Left ventricle myocardium inferior (tissue), 1 donor: ENCODE measurements around the gene DLL4. TPM values are rescaled to one million over a fixed set of nuclear protein-coding genes. Genes with fewer than 3 reads are reported as not detected.

Experiments used
- DNase-seq: peaks from one replicate; pipeline ENCODE4 v3.0.0-alpha.2; 2020
- H3K27ac ChIP-seq: fragments of 200-600 bp; replicated peaks from 2 replicates; pipeline ENCODE4 v1.8.0; 2021
- H3K27me3 ChIP-seq: fragments of 200-600 bp; 2 replicates; pipeline ENCODE4 v1.8.0; 2021; ENCODE audit warnings: low read depth
- H3K36me3 ChIP-seq: fragments of 200-600 bp; 2 replicates; pipeline ENCODE4 v1.8.0; 2021
- H3K4me1 ChIP-seq: fragments of 200-600 bp; 2 replicates; pipeline ENCODE4 v1.8.0; 2021
- H3K4me3 ChIP-seq: fragments of 200-600 bp; 2 replicates; pipeline ENCODE4 v1.8.0; 2021; ENCODE audit warnings: mild to moderate bottlenecking, moderate library complexity
- H3K9me3 ChIP-seq: fragments of 200-600 bp; replicated peaks from 2 replicates; pipeline ENCODE4 v1.8.0; 2021
- CTCF ChIP-seq: fragments of 200-600 bp; IDR thresholded peaks from 2 replicates; pipeline ENCODE4 v1.8.0; 2021; ENCODE audit warnings: antibody characterized with exemption, mild to moderate bottlenecking, borderline replicate concordance
- intact Hi-C: fragments of 100-400 bp; cut with micrococcal nuclease; formaldehyde crosslinking; loops from one replicate; pipeline ENCODE4 v1.11.0; 2022
- total RNA-seq: library from RNA; stranded (reverse); fragmentation: NEBNext Ultra II Directional; extraction: Animal tissue kit (Norgen Biotek cat#: 25700); gene quantifications from one replicate; pipeline ENCODE4 v1.2.1, GENCODE V29; 2021
- donor health status: DM: no; HTN: yes; CAD: no; lungs with severe emphysema.

DLL4 gene
- total RNA-seq, 1 donor from 2014 or later = 11.1 TPM

DNA sequence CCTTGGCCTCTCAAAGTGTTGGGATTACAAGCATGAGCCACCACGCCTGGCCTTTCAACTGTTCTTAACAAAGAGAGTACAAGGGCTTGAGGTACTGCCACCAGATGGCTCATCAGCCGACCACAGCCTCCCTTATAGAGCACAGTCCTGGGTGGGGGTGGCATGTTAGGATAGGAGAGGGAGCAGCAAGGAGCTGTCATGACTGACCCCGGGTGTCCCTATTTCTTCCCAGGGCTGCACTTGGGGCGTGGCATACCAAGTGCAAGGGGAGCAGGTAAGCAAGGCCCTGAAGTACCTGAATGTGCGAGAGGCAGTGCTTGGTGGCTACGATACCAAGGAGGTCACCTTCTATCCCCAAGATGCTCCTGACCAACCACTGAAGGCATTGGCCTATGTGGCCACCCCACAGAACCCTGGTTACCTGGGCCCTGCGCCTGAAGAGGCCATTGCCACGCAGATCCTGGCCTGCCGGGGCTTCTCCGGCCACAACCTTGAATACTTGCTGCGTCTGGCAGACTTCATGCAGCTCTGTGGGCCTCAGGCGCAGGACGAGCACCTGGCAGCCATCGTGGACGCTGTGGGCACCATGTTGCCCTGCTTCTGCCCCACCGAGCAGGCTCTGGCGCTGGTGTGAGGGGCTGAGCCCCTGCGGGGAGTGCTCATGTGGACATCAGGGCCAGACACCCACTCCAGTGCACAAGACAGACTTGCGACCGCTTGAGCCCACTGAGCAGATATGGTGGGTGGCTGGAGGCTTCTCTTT, 26.2 kb downstream of the DLL4 start:
- H3K27me3 ChIP-seq = no peaks in the 10 kb centered on the region
- no peak for TF ChIP-seq CTCF
- H3K4me3 ChIP-seq = no peak overlapping the region
- peak overlapping the region; percentile 82 for H3K27ac ChIP-seq
- peaks cover 51% of the 10 kb centered on the region for H3K4me1 ChIP-seq
- DNase-seq = no peak
- no peaks in the 10 kb centered on the region for H3K36me3 ChIP-seq
- H3K9me3 ChIP-seq = no peaks in the 10 kb centered on the region
- intact Hi-C loops = no loop called here

- intact Hi-C loops = no loop called here
- H3K4me1 ChIP-seq = peaks cover 54% of the 10 kb centered on the region
- no peak for TF ChIP-seq CTCF
Measured at GRCh38 chr15:40955930-40956540, 26.9 kb downstream of the DLL4 start.

DNA sequence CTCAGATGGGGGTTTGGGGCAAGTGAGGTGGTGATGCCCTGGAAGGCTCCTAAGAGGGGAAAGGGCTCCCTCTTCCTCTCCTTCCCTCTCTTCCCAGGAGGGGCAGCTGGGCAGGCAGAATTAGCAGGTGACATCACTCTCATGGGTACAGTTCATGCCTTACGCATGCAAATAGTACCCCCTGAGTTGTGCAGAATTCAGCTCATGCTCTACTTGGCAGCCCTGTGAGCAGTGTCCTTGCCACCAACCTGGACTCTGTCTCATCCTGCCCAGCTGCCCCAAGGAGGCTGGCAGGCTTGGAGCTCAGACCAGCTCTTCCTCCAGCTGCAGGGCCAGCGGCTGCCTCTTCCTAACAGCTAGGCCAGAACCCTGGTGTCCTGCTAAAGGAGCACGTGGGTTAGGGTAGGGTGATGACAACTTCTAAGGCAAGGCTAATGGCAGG, 27.4 kb downstream of the DLL4 start:
- no peak overlapping the region for H3K4me3 ChIP-seq
- DNase-seq = no peak
- H3K27ac ChIP-seq = peak overlapping the region; percentile 82
- intact Hi-C loops = no loop called here
- H3K27me3 ChIP-seq = no peaks in the 10 kb centered on the region
- H3K4me1 ChIP-seq = peaks cover 54% of the 10 kb centered on the region
- H3K36me3 ChIP-seq = no peaks in the 10 kb centered on the region
- TF ChIP-seq CTCF = no peak
- no peaks in the 10 kb centered on the region for H3K9me3 ChIP-seq

More at GRCh38 chr15:40955930-40956540, 26.9 kb downstream of the DLL4 start:
- no peaks in the 10 kb centered on the region for H3K27me3 ChIP-seq
- H3K27ac ChIP-seq = peak overlapping the region; percentile 82
- H3K9me3 ChIP-seq = no peaks in the 10 kb centered on the region
- H3K4me3 ChIP-seq = no peak overlapping the region
- no peaks in the 10 kb centered on the region for H3K36me3 ChIP-seq
- no peak for DNase-seq

GRCh38 chr15:40957041-40957555, 28.0 kb downstream of the DLL4 start:
- Histone ChIP-seq H3K4me3 (no peak overlapping the region), H3K4me1 (peaks cover 54% of the 10 kb centered on the region), H3K9me3 (no peaks in the 10 kb centered on the region), H3K27ac (peak overlapping the region; percentile 82), H3K36me3 (no peaks in the 10 kb centered on the region), H3K27me3 (no peaks in the 10 kb centered on the region)
- intact Hi-C loops = no loop called here
- TF ChIP-seq CTCF = no peak
- no peak for DNase-seq

DNA sequence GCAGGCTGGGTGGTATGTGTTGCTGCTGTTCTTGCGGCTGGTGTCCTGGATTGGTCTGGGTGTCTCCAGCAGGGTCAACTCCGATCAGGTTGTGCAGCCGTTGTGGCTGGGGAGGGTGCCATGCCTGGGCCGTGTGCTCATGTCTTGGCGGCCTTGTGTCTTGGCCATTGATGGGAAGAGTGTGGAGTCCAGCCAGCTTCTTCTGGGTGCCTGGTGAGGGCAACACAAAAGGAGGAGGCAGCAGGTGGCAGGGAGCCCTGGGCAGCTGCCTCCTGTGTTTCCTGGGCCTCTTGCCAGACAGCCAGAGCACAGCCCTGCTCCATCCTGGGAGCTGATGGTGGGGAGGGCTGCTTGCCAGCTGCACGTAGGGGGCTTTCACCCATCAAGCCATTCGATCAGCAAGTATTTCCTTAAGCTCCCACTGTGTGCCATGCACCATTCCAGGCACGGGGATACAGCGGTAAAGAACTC, 28.5 kb downstream of the DLL4 start:
- DNase-seq = peak; percentile 68
- Histone ChIP-seq H3K4me1 (peaks cover 49% of the 10 kb centered on the region), H3K27me3 (no peaks in the 10 kb centered on the region), H3K4me3 (no peak overlapping the region), H3K27ac (peak overlapping the region; percentile 82), H3K36me3 (no peaks in the 10 kb centered on the region), H3K9me3 (no peaks in the 10 kb centered on the region)
- intact Hi-C loops = no loop called here
- TF ChIP-seq CTCF = no peak
